NCI-H345 treated with DMSO at 0.1 percent for 48 hours (cell line): ENCODE measurements around the gene MYL6B.
"Not testable (repeated sequence)": the region's sequence is repeated elsewhere in the genome, so short reads cannot be mapped to it uniquely, and the experiment has no call there.

Experiments
- DNase-seq: peaks from one replicate; lab custom pipeline; 2025; ENCODE audit not compliant: unreplicated experiment; lab: John Stamatoyannopoulos, UW

MYL6B gene

GRCh38 chr12:56151672-56152131, 685 bp upstream of the MYL6B start:
- peak; percentile 78 for DNase-seq

GRCh38 chr12:56152756-56153677, 630 bp downstream of the MYL6B start:
- no peak for DNase-seq

GRCh38 chr12:56153678-56154065, 1.3 kb downstream of the MYL6B start:
- DNase-seq: no peak

- DNase-seq: peak; percentile 36
Observed at GRCh38 chr12:56154246-56154771, 1.9 kb downstream of the MYL6B start.

- no peak for DNase-seq
Observed at GRCh38 chr12:56154818-56155217, 2.4 kb downstream of the MYL6B start.

GRCh38 chr12:56155256-56155845, 3.0 kb downstream of the MYL6B start:
- no peak for DNase-seq

- not testable (repeated sequence) for DNase-seq
Observed at GRCh38 chr12:56156464-56157200, 4.2 kb downstream of the MYL6B start.

GRCh38 chr12:56157201-56158028, 5.0 kb downstream of the MYL6B start:
- DNase-seq: peak; percentile 90

- peak; percentile 98 for DNase-seq
Observed at GRCh38 chr12:56158029-56158925, 5.9 kb downstream of the MYL6B start, which contains the start of gene MYL6. TSS of gene MYL6 (plus strand) at chr12:56158359. CDS start at chr12:56158402, 43 bp downstream.

GRCh38 chr12:56158926-56159461, 6.6 kb downstream of the MYL6B start:
- no peak for DNase-seq

- no peak for DNase-seq
Observed at GRCh38 chr12:56159482-56160192, 7.2 kb downstream of the MYL6B start.

- no peak for DNase-seq
Observed at GRCh38 chr12:56160193-56160763, 7.9 kb downstream of the MYL6B start.

GRCh38 chr12:56160894-56161689, 8.7 kb downstream of the MYL6B start:
- DNase-seq: no peak

- DNase-seq: no peak
Observed at GRCh38 chr12:56161690-56162351, 9.4 kb downstream of the MYL6B start.

GRCh38 chr12:56162468-56163290, 10.3 kb downstream of the MYL6B start:
- no peak for DNase-seq
